Stimulated activated CD8-positive, alpha-beta memory T cell treated with anti-CD3 and anti-CD28 coated beads, Interleukin-2, amount 100 ng/mL, for 1 hour (primary cell): Measurements from ENCODE around the gene SASH3.

ENCODE experiments used
- DNase-seq, 2 donors: peaks; one replicate each; pipeline ENCODE4 v3.0.0-alpha.2; 2020; ENCODE audit warnings: low read depth in 2 of 2

The SASH3 gene

GRCh38 chrX:129783291-129783713, 3.6 kb downstream of the SASH3 start:
- no peak for DNase-seq

DNA sequence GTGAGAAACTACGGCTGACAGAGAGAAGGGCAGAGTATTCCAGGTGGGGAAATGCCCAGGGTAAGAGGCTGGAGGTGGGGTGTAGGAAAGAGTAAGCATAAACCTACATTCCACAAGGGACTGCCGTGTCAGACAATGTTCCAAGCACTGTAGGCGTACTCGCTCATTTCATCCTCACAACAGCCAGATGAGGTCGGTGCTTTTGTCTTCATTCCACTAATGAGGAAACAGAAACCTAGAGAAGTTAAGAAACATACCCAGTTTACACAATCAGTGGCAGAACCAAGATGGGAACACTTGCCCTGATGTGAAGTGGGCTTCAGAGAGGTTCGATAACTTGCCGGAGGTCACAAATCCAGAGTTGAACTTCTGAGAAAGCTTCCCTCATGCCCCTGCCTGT, 4.6 kb downstream of the SASH3 start:
- no peak for DNase-seq

GRCh38 chrX:129785160-129785947, 5.6 kb downstream of the SASH3 start:
- DNase-seq, result no peak

- no peak for DNase-seq
Measured at GRCh38 chrX:129786210-129786651, 6.5 kb downstream of the SASH3 start.

DNA sequence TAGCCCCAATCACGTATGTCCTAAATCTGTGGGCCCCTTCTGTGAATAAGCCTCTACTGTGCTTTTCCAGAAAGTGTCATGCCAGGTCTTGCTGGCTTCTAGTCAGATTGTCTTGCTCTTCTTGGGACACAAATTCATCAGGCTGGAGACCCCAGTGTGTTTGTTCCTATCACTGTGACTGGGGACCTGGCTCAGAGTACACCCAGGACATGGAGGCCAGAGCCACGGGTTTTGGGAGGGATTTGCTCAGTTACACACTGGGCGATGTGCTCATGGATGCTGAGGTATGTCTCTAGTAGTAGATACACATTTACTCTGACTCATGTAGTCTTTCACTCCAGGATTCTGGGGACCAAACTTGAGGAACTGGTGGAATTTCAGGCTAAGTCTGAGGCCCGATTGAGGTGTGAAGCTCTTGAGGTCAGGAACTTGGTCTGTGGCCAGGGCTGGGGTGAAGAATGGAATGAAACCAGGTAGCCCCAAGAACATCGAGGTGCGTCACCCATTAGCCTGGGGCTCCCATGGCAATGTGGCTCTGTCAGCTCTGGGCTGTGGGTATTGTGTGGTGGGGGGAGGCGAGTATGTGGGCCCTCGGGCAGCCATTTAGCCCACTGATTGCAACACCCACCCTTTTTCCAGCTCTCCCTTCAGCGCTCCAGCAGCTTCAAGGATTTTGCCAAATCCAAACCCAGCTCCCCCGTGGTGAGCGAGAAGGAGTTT, 7.7 kb downstream of the SASH3 start:
- no peak for DNase-seq

DNA sequence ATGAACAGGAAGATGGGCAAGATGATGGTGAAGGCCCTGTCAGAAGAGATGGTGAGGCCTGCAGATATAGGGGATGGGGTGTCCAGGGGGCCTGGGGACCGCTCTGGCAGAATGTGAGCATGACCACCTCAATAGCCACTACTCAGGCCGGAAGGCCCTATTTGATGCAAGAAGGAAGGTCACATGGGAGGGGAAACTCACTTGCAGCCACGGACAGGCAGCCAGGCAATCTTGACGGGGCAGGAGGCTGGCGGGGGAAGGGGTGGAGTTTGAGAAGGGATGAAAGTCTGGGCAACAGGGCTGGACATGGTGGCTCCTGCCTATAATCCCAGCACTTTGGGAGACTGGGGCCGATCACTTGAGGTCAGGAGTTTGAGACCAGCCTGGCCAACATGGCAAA, 8.8 kb downstream of the SASH3 start:
- no peak for DNase-seq

- DNase-seq, result no peak
Measured at GRCh38 chrX:129790146-129790545, 10.4 kb downstream of the SASH3 start.

- no peak for DNase-seq
Measured at GRCh38 chrX:129790808-129791207, 11.1 kb downstream of the SASH3 start.

DNA sequence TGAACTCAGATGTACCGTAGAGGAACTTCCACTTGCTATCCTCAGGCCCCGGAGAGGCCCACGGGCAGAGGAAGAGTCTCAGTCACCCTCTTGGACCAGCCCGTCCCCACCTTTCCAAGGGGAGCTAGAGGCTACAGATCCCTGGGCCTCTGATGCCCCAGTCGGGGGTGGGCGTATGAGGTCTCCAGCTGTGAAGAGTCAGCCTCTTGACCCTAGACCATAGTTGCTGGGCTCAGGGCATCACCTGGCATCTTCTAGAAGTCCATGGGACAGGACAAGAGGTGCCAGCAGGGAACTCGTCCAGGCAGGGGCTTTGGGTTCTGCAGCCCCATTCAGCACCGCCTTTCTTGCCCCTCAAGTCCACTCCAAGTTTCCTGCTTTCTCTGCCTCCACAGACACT, 11.6 kb downstream of the SASH3 start:
- no peak for DNase-seq

DNA sequence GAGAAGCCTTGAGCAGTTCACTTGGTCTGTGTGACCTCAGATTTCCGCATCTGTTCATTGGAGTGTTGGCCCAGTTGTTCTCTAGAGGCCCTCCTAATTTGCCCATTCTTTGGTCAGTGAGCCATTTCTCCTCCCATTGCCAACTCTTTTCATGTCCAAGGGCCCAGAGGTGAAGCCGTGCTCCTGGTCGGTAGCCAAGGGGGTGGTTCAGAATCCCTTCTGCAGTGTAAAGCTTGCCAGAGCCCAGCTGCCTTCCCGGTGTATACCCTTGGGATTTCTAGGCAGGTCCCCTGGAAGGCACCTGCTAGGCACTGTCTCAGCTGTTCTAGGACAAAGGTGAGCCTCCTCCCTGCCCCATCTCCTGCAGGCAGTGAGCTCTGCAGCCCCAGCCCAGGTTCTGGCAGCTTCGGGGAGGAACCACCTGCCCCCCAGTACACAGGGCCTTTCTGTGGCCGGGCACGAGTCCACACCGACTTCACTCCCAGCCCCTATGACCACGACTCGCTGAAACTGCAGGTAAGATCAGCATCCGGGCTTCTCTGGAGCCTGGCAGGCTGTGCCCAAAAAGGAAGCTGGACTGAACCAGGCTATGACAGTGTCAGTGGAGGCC, 12.3 kb downstream of the SASH3 start:
- DNase-seq, result no peak

DNA sequence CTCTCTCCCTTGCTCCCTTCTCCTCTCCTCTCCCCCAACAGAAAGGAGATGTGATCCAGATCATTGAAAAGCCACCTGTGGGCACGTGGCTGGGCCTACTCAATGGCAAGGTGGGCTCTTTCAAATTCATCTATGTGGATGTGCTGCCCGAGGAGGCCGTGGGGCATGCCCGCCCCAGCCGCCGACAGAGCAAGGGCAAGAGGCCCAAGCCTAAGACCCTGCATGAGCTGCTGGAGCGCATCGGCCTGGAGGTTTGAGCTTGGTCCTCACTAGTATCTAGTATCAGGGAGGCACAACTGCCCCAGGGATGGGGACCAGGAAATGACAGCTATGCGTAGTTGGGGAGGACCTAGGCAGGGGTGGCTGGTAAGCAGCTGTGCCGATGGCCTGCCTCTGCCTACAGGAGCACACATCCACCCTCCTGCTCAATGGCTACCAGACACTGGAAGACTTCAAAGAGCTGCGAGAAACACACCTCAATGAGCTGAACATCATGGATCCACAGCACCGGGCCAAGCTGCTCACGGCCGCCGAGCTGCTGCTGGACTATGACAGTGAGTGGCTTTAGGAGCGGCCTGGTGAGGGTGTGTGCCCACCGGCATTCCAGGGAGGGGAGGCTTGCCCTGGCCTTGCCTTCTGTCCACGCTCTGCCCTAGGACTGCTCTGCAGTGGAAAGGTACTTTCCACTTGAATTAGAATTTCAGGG, 13.0 kb downstream of the SASH3 start:
- no peak for DNase-seq

- DNase-seq, result no peak
Measured at GRCh38 chrX:129793604-129794191, 13.9 kb downstream of the SASH3 start.

- no peak for DNase-seq
Measured at GRCh38 chrX:129795584-129795983, 15.8 kb downstream of the SASH3 start.

DNA sequence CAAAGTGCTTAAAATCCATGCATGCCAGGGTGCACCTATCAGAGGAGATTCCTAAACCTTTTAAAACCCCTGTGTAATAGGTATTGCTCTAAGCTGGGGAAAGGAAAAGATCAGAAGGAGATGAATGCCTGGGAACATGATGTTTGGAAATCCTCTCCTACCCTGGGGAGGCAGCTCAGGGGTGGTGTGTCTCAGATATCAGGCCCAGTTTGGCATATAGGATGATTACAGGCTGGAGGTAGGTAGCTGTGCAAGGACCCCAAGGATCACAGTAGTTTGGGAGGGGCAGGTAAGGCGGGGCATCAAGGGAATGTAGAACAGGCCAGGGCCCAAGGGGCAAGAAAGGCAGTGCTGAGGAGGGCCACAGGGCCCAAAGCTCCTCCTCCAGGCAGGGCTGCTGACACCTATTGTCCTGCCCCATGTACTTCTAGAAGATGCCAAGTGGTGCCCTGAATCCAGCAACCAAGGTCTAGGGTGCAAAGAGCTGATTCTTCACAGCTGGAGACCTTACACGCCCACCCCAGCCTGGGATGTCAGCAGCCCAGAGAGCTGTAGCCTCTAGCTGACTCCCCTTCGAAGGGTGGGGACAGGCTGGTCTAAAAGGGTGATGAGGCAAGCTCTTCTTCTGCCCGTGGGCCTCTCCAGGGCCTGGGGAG, 17.6 kb downstream of the SASH3 start:
- DNase-seq, result no peak

- no peak for DNase-seq
Measured at GRCh38 chrX:129798456-129798855, 18.7 kb downstream of the SASH3 start.

DNA sequence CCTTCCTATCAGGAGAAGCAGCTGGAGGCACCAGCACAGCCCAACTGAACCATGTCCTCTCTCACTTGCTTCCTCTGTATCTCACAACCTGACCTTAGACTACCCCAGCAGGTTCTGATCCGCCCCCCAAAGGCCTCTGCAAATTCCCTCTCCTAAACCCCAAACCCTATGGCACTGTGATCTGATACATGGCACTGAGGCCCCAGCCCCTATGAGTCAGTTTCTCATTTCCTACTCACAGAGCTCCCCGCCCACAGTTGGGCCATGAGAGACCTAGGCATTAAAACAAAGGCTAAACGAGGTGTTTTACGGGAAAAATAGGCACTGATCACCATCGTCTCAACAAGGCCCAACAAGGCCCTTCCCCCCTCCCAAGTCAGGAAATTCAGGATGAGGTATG, 19.1 kb downstream of the SASH3 start:
- no peak for DNase-seq

DNA sequence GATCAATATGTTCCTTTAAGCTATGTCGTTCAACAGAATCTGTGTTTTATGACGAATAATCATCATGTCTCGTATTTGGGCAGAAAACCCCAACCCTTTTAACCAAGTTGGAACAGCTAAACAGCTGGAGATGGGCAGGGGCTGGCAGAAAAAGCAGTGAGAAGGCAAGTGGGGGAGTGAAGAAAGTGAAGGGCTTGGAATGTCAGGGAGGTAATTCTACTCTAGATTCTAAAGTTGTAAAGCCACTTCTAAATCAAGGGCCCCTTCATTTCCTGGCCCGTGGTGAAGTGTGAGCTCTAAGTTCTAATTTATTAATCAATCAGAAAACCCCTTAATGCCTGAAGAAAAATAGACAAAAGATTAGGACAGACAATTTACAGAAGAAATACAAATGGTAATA, 20.4 kb downstream of the SASH3 start:
- DNase-seq, result no peak

DNA sequence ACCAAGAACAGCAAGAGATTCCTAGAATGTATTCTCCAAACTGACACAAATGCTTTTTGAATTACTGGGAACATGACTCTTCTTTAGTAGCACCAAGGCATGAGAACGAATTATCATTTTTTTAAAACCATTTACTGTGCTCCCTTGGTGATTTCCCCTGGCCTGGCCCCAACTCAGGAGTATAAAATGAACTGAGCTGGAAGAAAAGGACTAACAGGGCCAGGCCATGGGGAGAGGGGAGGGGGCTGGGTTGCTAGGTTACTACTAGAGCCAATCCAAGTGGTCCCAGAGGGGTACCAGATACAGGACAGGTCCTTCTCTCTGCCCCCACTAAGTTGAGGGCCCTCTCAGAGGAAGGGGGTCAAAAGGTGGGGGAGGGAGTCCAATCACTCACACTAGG, 23.1 kb downstream of the SASH3 start:
- DNase-seq, result no peak

DNA sequence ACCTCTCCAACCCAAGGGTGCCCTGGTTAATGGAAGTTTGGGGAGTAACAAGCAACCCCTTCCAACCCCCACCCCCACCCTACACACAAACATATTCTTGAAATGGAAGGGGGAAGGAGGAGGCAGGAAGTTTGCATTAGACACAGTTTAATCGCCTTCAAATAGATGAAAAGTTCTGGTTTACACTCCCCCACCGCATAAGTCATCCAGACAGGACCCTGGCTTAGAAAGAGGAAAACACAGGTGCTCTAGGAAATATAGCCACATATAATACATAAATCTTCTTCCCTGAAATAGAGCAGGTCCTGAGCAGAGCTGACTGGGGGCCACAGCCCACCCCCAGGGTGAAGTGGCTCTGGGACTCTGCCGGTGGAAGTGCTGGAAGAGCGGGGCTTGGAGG, 25.1 kb downstream of the SASH3 start:
- DNase-seq, result no peak

DNA sequence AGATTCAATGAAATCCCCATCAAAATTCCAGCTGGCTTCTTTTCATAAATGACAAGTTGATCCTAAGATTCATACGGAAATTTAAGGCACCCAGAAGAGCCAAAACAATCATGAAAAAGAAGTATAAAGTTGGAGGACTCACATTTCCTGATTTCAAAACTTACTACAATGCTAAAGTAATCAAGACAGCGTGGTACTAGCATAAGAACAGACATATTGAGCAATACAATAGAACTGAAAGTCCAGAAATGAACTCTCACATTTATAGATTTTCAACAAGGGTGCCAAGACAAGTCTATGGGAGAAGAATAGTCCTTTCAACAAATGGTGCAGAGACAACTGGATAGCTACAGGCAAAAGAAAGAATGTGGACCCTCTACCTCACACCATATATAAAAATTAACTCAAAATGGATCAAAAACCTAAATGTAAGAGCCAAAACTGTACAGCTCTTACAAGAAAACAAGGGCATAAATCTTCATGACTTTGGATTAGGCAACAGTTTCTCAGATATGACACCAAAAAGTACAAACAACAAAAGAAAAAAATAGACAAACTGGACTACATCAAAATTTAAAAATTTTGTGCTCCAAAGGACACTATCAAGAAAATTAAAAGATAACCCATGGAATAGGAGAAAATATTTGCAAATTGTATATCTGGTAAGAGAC, 28.5 kb downstream of the SASH3 start:
- DNase-seq, result no peak
